ENCODE measurements around the gene NPHP4. TPM values are rescaled to one million over a fixed set of nuclear protein-coding genes. Genes with fewer than 3 reads are reported as not detected.

NPHP4 gene
- polyA plus RNA-seq, 3 donors: 0.39 to 13.7 (median 1.2) TPM

DNA sequence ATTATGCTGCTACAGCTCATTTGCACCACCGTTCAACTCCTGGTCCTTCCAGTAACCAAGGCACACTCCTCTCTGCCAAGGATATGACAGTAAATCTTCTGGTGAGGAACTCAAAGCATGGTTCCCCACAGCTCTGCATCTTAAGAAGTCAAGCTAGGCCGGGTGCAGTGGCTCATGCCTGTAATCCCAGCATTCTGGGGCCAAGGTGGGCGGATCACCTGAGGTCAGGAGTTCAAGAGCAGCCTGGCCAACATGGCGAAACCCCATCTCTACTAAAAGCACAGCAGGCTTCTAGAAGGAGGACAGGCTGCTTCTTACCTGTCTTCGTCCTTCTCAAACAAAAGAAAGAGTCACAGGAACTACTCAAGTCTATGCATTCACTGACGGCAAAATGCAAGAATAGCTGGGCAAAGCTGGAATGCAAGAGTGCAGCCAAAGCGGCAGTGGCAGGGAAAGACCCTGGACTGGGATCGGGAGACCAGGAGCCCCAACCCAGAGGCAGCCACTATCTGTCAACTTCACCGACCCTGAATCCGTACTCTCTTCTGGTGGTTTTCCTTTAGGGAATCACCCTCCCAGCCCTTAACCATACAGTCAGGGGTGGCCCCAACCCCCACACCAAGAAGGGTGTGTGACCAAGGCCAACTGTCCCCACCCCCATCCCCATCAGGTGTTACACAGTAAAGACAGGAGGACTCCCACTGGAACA is 75.5 kb downstream of the NPHP4 start:
- H3K4me2 ChIP-seq (replicated peaks; ENCODE audit: extremely low read depth, low read length, poor library complexity, severe bottlenecking): no peak overlapping the region
- TF ChIP-seq, protein P1, sequence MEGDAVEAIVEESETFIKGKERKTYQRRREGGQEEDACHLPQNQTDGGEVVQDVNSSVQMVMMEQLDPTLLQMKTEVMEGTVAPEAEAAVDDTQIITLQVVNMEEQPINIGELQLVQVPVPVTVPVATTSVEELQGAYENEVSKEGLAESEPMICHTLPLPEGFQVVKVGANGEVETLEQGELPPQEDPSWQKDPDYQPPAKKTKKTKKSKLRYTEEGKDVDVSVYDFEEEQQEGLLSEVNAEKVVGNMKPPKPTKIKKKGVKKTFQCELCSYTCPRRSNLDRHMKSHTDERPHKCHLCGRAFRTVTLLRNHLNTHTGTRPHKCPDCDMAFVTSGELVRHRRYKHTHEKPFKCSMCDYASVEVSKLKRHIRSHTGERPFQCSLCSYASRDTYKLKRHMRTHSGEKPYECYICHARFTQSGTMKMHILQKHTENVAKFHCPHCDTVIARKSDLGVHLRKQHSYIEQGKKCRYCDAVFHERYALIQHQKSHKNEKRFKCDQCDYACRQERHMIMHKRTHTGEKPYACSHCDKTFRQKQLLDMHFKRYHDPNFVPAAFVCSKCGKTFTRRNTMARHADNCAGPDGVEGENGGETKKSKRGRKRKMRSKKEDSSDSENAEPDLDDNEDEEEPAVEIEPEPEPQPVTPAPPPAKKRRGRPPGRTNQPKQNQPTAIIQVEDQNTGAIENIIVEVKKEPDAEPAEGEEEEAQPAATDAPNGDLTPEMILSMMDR (IDR thresholded peaks at IDR 0.05): no peak
- H2AFZ ChIP-seq (ENCODE audit: insufficient read depth, low read depth, low read length, poor library complexity, severe bottlenecking): no peak overlapping the region
- H4K20me1 ChIP-seq (ENCODE audit: insufficient read depth, low read length): no peaks in the 10 kb centered on the region
- intact Hi-C loops (cut with micrococcal nuclease): no loop called here
- 95% methylated on average over 9 of the region's 10 CpGs for WGBS (ENCODE audit: insufficient coverage)
- no peak overlapping the region for H3K4me3 ChIP-seq (replicated peaks in 1 of 3; ENCODE audit: low read depth in 2 of 3, low read length in 3 of 3)
- H3K4me1 ChIP-seq (ENCODE audit: control insufficient read depth in 1 of 2, insufficient read depth in 2 of 2, low read length in 2 of 2): no peaks in the 10 kb centered on the region
- H3K9ac ChIP-seq (ENCODE audit: insufficient read depth, low read length, poor library complexity, severe bottlenecking): no peak overlapping the region
- no peaks in the 10 kb centered on the region for H3K27me3 ChIP-seq (ENCODE audit: control insufficient read depth in 2 of 2, insufficient read depth in 2 of 2, low read length in 2 of 2)
- no peaks in the 10 kb centered on the region for H3K9me3 Mint-ChIP-seq
- no peak overlapping the region for H3K4me3 Mint-ChIP-seq
- H3K79me2 ChIP-seq (ENCODE audit: insufficient read depth, low read length): no peaks in the 10 kb centered on the region
- no peak overlapping the region for H3K27ac ChIP-seq (ENCODE audit: low read depth in 1 of 2, low read length in 2 of 2)
- no peaks in the 10 kb centered on the region for H3K36me3 ChIP-seq (replicated peaks in 1 of 2; ENCODE audit: control insufficient read depth in 1 of 2, insufficient read depth in 2 of 2, low read length in 2 of 2)
- no peaks in the 10 kb centered on the region for H3K4me1 Mint-ChIP-seq
- DNase-seq: no peak
- H3K27me3 Mint-ChIP-seq (ENCODE audit: low read depth in 3 of 3): no peaks in the 10 kb centered on the region
- H3K27ac Mint-ChIP-seq: peak overlapping the region in 1 of 7 donors; percentile 38
- H3K36me3 Mint-ChIP-seq: peaks cover 6% of the 10 kb centered on the region in 2 donors
- no peaks in the 10 kb centered on the region for H3K9me3 ChIP-seq (replicated peaks in 1 of 2; ENCODE audit: control insufficient read depth in 1 of 2, insufficient read depth in 1 of 2, low read length in 2 of 2)

- H3K9ac ChIP-seq (ENCODE audit: insufficient read depth, low read length, poor library complexity, severe bottlenecking): no peak overlapping the region
- WGBS (ENCODE audit: insufficient coverage): 85% methylated on average over 9 of the region's 11 CpGs
- DNase-seq: no peak
These were observed 76.3 kb downstream of the NPHP4 start for GRCh38 chr1:5915587-5916571.

More at GRCh38 chr1:5915587-5916571, 76.3 kb downstream of the NPHP4 start:
- no peaks in the 10 kb centered on the region for H3K4me1 Mint-ChIP-seq
- TF ChIP-seq, protein P1 (IDR thresholded peaks at IDR 0.05): peak; percentile 56
- Histone ChIP-seq H3K27me3 (ENCODE audit: control insufficient read depth in 2 of 2, insufficient read depth in 2 of 2, low read length in 2 of 2) (no peaks in the 10 kb centered on the region), H3K9me3 (replicated peaks in 1 of 2; ENCODE audit: control insufficient read depth in 1 of 2, insufficient read depth in 1 of 2, low read length in 2 of 2) (no peaks in the 10 kb centered on the region), H3K27ac (ENCODE audit: low read depth in 1 of 2, low read length in 2 of 2) (no peak overlapping the region), H3K36me3 (replicated peaks in 1 of 2; ENCODE audit: control insufficient read depth in 1 of 2, insufficient read depth in 2 of 2, low read length in 2 of 2) (no peaks in the 10 kb centered on the region), H3K4me1 (ENCODE audit: control insufficient read depth in 1 of 2, insufficient read depth in 2 of 2, low read length in 2 of 2) (no peaks in the 10 kb centered on the region), H3K4me2 (replicated peaks; ENCODE audit: extremely low read depth, low read length, poor library complexity, severe bottlenecking) (no peak overlapping the region), H3K4me3 (replicated peaks in 1 of 3; ENCODE audit: low read depth in 2 of 3, low read length in 3 of 3) (no peak overlapping the region), H4K20me1 (ENCODE audit: insufficient read depth, low read length) (no peaks in the 10 kb centered on the region), H2AFZ (ENCODE audit: insufficient read depth, low read depth, low read length, poor library complexity, severe bottlenecking) (no peak overlapping the region), H3K79me2 (ENCODE audit: insufficient read depth, low read length) (no peaks in the 10 kb centered on the region)
- no peak overlapping the region for H3K4me3 Mint-ChIP-seq
- intact Hi-C loops (cut with micrococcal nuclease): no loop called here
- H3K36me3 Mint-ChIP-seq: peaks cover 3 to 4% of the 10 kb centered on the region in 2 donors
- no peaks in the 10 kb centered on the region for H3K9me3 Mint-ChIP-seq
- H3K27me3 Mint-ChIP-seq (ENCODE audit: low read depth in 3 of 3): no peaks in the 10 kb centered on the region
- peak overlapping the region in 1 of 7 donors; percentile 38 for H3K27ac Mint-ChIP-seq
